GM23248 (cell line): ENCODE results near the gene REXO1.

Experiments
- EZH2 ChIP-seq: fragments of 200-600 bp; sonication (generic); IDR thresholded peaks from 2 replicates; pipeline ENCODE4 v1.6.1; 2018; ENCODE audit warnings: antibody characterized with exemption, mild to moderate bottlenecking; ENCODE audit not compliant: insufficient read depth, poor library complexity, severe bottlenecking
- EZH2phosphoT487 ChIP-seq: fragments of 200-600 bp; sonication (generic); IDR thresholded peaks from 2 replicates; pipeline ENCODE4 v1.6.1; 2018; ENCODE audit warnings: antibody characterized with exemption, moderate library complexity, mild to moderate bottlenecking, low read depth; ENCODE audit not compliant: insufficient read depth

DNA sequence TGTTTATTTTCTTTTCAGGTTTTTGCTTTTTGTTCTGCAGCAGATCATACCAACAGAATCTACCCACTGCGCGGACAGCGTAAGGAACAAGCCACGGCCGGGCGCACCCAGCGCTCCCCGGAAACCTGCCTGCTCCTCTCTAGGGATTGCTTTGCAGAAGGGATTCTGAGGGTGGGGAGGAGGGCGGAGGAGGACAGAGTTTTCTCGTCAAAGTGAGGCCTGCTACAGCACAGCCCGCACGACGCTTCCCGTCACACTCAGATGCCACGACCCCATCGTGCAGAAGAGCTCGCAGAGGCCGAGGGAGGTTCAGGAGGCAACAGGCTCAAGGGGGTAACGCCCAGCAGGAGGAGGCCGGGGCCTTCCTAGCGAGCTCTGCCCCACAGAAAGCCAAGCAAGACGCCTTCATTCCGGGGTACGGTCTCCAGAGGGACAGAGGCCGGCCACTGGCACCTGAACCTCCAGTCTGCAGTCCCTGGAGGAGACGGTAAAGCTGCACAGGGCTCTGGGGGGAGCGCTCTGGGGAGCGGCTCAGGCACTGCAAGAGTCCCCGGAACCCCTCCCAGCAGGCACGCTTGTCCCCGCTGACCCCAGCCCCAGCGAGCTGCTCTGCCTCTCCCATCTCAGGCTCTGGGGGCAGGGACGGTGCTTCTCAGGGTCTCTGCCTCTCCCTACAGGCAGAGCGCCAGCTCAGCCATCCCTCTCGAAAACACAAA, 6.9 kb downstream of the REXO1 start:
- TF ChIP-seq EZH2phosphoT487 (no peak), EZH2 (no peak)
